ENCODE results near the gene TGFBR3. TPM values are rescaled to one million over a fixed set of nuclear protein-coding genes. Genes with fewer than 3 reads are reported as not detected.

TGFBR3 gene
- total RNA-seq, 3 donors from 2014 or later = 18.9 to 34.1 (median 20.0) TPM

- no peak overlapping the region for H3K4me3 Mint-ChIP-seq
- H3K4me1 Mint-ChIP-seq (ENCODE audit: low read depth) = peaks cover 18% of the 10 kb centered on the region
- H3K27me3 Mint-ChIP-seq (ENCODE audit: low read depth) = no peaks in the 10 kb centered on the region
- H3K9me3 Mint-ChIP-seq = no peaks in the 10 kb centered on the region
- ATAC-seq (no peak), DNase-seq (no peak)
- peaks cover 8% of the 10 kb centered on the region for H3K36me3 Mint-ChIP-seq (ENCODE audit: insufficient read depth)
Observed at GRCh38 chr1:91770667-91771268, 115.2 kb downstream of the TGFBR3 start.

DNA sequence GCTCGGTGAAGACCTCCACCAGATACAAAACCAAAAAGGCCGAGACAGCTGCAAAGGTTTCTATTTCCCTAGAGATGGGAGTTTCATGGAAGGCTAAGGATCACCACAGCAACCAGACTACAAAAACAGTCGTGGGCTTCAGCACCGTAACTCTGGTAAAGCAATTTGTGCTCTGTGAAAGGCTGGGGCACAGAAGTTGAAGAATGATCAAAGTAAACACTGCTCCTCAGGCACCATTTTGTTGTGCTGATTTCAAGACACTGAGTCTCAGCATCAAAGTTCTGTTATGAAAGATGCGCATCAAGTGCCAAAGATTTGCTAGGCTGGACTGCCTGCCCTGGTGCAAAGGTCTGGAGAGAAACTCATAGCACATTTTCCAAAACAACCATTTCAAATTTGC is 116.2 kb downstream of the TGFBR3 start:
- Mint-ChIP-seq H3K4me1 (ENCODE audit: low read depth) (peaks cover 13% of the 10 kb centered on the region), H3K36me3 (ENCODE audit: insufficient read depth) (peaks cover 15% of the 10 kb centered on the region), H3K9me3 (no peaks in the 10 kb centered on the region), H3K27me3 (ENCODE audit: low read depth) (no peaks in the 10 kb centered on the region), H3K4me3 (no peak overlapping the region)
- ATAC-seq = no peak
- no peak for DNase-seq

- no peak for ATAC-seq
- DNase-seq = no peak
- Mint-ChIP-seq H3K4me3 (no peak overlapping the region), H3K9me3 (no peaks in the 10 kb centered on the region), H3K36me3 (ENCODE audit: insufficient read depth) (peaks cover 20% of the 10 kb centered on the region), H3K4me1 (ENCODE audit: low read depth) (peaks cover 15% of the 10 kb centered on the region), H3K27me3 (ENCODE audit: low read depth) (no peaks in the 10 kb centered on the region)
Observed at GRCh38 chr1:91768786-91769725, 116.9 kb downstream of the TGFBR3 start.

DNA sequence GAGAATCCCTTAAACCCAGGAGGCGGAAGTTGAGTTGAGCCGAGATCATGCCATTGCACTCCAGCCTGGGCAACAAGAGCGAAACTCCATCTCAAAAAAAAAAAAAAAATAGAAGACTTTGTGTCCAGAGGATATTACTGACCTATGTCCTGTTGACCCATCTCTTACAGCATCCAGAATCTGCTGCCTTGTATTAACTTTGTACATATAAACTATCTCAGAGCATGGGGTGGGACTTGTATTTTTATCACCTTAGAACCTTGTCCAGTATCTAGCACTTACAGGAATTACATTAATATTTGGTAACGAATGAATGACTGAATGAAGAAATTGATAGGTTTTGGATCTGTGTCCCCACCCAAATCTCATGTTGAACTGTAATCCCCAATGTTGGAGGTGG is 117.8 kb downstream of the TGFBR3 start:
- Mint-ChIP-seq H3K4me1 (ENCODE audit: low read depth) (peaks cover 21% of the 10 kb centered on the region), H3K9me3 (no peaks in the 10 kb centered on the region), H3K4me3 (no peak overlapping the region), H3K36me3 (ENCODE audit: insufficient read depth) (peaks cover 24% of the 10 kb centered on the region), H3K27me3 (ENCODE audit: low read depth) (no peaks in the 10 kb centered on the region)
- DNase-seq (no peak), ATAC-seq (no peak)

DNA sequence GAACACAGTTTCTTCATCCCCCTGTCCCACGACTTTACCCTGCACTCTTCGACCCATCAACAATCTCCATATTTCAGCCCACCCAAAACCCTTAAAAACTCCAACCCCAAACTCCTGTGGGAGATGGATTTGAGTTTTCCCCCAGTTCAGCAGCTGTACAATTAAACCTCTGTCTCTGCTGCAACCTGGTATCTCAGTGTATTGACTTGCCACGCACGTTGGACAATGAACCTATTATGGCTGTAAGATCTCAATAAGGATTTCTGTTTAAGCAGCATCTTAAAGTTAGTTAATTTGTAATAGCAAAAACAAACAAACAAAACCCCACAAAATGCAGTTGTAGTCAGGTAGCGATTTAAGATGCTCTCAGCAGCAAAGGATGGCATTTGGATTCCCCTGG is 119.1 kb downstream of the TGFBR3 start:
- ATAC-seq (no peak), DNase-seq (no peak)
- Mint-ChIP-seq H3K36me3 (ENCODE audit: insufficient read depth) (peaks cover 24% of the 10 kb centered on the region), H3K4me1 (ENCODE audit: low read depth) (peaks cover 15% of the 10 kb centered on the region), H3K27me3 (ENCODE audit: low read depth) (no peaks in the 10 kb centered on the region), H3K4me3 (no peak overlapping the region), H3K9me3 (no peaks in the 10 kb centered on the region)

GRCh38 chr1:91765880-91766443 is 120.0 kb downstream of the TGFBR3 start:
- ATAC-seq (no peak), DNase-seq (no peak)
- H3K36me3 Mint-ChIP-seq (ENCODE audit: insufficient read depth) = peaks cover 25% of the 10 kb centered on the region
- H3K27me3 Mint-ChIP-seq (ENCODE audit: low read depth) = no peaks in the 10 kb centered on the region
- H3K9me3 Mint-ChIP-seq = no peaks in the 10 kb centered on the region
- peaks cover 15% of the 10 kb centered on the region for H3K4me1 Mint-ChIP-seq (ENCODE audit: low read depth)
- no peak overlapping the region for H3K4me3 Mint-ChIP-seq

DNA sequence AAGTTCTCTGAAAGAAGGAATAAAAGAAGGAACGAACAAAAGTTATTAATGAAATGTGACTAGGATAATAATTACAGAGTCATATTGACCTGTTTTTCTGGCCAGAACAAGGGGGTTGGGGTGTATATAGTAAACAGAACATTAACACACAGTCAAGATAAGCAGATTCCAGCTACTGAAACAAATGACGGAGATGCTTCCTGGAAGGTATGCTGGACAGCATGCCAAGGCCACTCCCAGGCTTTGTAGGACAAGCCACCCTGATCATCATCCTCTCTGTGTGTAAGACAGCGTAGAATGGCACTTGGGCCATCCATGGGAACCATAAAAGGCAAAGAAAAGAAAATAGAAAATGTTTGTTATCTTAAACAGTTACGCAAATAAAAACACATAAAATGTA is 120.7 kb downstream of the TGFBR3 start:
- Mint-ChIP-seq H3K9me3 (no peaks in the 10 kb centered on the region), H3K36me3 (ENCODE audit: insufficient read depth) (peaks cover 27% of the 10 kb centered on the region), H3K27me3 (ENCODE audit: low read depth) (no peaks in the 10 kb centered on the region), H3K4me3 (no peak overlapping the region), H3K4me1 (ENCODE audit: low read depth) (peaks cover 17% of the 10 kb centered on the region)
- no peak for ATAC-seq
- DNase-seq = no peak

DNA sequence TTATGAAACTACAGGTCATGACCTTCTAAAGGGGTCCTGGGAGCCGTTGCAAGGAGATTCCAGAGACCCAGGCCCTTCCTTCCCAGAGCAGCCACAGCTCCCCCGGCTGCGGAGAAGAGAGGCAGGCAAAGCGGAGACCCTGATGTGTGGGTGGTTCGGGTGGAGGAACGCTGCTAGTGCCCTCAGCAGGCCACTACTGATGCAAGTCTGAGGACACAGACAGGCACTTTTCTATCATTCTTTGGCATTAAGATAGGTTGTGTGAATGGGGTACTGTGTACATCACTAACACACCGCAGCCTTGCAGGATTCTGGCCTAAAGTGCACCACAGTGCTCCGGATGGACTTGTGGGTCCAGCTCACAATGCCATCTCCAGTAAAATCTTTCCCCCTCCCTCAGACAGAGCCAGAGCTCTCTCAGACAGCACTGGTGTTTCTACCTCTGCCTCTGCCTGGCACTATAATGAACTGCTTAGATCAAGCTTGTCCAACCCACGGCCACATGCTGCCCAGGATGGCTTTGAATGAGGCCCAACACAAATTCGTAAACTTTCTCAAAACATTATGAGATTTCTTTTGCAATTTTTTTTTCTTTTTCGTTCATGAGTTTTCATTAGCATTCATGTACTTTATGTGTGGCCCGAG is 121.4 kb downstream of the TGFBR3 start:
- H3K9me3 Mint-ChIP-seq = no peaks in the 10 kb centered on the region
- ATAC-seq (no peak), DNase-seq (no peak)
- H3K27me3 Mint-ChIP-seq (ENCODE audit: low read depth) = no peaks in the 10 kb centered on the region
- H3K4me3 Mint-ChIP-seq = no peak overlapping the region
- H3K4me1 Mint-ChIP-seq (ENCODE audit: low read depth) = peaks cover 16% of the 10 kb centered on the region
- peaks cover 24% of the 10 kb centered on the region for H3K36me3 Mint-ChIP-seq (ENCODE audit: insufficient read depth)

GRCh38 chr1:91763252-91763651 is 122.7 kb downstream of the TGFBR3 start:
- peak; percentile 30 to 69 for ATAC-seq
- Mint-ChIP-seq H3K9me3 (no peaks in the 10 kb centered on the region), H3K27me3 (ENCODE audit: low read depth) (no peaks in the 10 kb centered on the region), H3K4me3 (no peak overlapping the region), H3K36me3 (ENCODE audit: insufficient read depth) (peaks cover 23% of the 10 kb centered on the region), H3K4me1 (ENCODE audit: low read depth) (peaks cover 13% of the 10 kb centered on the region)
- DNase-seq = no peak

DNA sequence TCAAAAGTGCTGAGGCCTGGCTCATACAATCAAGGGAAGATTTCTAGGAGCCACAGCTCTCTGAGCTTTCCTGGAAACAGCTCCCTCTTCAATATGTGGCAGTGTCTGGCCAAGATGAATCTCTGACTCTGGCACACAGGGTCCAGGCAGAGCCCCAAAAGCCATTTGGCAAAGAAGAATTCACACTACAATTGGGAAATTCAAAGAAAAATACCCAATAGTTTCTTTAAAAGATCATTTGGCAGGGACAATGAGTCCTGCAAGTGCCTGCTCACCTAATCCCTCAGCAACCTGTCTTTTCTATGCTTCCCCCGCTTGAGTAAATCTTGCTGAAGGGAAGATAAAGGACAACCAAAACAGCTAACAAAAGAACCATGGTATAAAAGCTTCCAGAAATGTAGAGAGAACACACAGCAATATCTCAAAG is 124.6 kb downstream of the TGFBR3 start:
- H3K36me3 Mint-ChIP-seq (ENCODE audit: insufficient read depth) = peaks cover 31% of the 10 kb centered on the region
- H3K9me3 Mint-ChIP-seq = no peaks in the 10 kb centered on the region
- no peak overlapping the region for H3K4me3 Mint-ChIP-seq
- ATAC-seq = no peak
- H3K4me1 Mint-ChIP-seq (ENCODE audit: low read depth) = peaks cover 13% of the 10 kb centered on the region
- no peak for DNase-seq
- H3K27me3 Mint-ChIP-seq (ENCODE audit: low read depth) = no peaks in the 10 kb centered on the region

DNA sequence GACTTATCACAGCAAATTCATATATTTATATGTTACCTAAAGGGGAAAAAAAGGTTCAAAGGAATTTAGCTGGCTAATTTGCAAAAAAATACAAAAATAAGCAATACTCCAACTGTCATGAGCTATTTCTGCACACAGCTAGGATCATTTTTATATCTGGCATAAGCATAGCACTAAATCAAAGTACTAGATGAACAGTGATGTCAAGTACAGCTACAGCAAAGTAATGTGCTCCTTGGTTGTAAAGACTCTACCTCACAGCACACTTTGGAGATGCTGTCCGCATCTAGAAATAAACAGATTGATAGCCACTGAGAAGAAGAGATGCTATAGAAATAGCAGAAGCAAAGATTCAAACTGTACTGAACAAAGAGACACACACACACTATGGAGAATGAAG is 125.4 kb downstream of the TGFBR3 start:
- H3K9me3 Mint-ChIP-seq = no peaks in the 10 kb centered on the region
- ATAC-seq (no peak), DNase-seq (no peak)
- peaks cover 13% of the 10 kb centered on the region for H3K4me1 Mint-ChIP-seq (ENCODE audit: low read depth)
- H3K27me3 Mint-ChIP-seq (ENCODE audit: low read depth) = no peaks in the 10 kb centered on the region
- no peak overlapping the region for H3K4me3 Mint-ChIP-seq
- H3K36me3 Mint-ChIP-seq (ENCODE audit: insufficient read depth) = peaks cover 31% of the 10 kb centered on the region

DNA sequence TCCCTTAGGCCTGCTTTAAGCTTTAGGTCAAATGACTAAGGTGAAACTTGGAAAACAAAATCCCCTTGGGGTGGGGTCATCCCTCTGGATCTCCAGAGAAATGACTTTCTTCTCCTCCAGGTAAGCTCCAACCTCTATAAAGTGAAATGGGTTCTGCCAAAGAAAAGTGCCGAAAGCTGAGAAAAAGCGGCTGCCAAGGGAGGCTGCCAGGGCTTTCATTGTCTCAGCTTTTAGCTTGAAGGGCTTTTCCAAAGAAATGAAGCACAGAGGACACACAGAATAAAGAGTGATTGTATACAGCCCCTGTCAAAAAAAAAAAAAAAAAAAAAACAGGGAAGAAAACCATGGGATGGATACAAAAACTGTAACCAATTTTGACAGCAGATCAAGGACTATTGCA is 126.9 kb downstream of the TGFBR3 start:
- peaks cover 21% of the 10 kb centered on the region for H3K4me1 Mint-ChIP-seq (ENCODE audit: low read depth)
- DNase-seq (no peak), ATAC-seq (no peak)
- H3K4me3 Mint-ChIP-seq = no peak overlapping the region
- no peaks in the 10 kb centered on the region for H3K27me3 Mint-ChIP-seq (ENCODE audit: low read depth)
- H3K9me3 Mint-ChIP-seq = no peaks in the 10 kb centered on the region
- H3K36me3 Mint-ChIP-seq (ENCODE audit: insufficient read depth) = peaks cover 19% of the 10 kb centered on the region

- no peaks in the 10 kb centered on the region for H3K27me3 Mint-ChIP-seq (ENCODE audit: low read depth)
- no peak for DNase-seq
- peaks cover 27% of the 10 kb centered on the region for H3K4me1 Mint-ChIP-seq (ENCODE audit: low read depth)
- H3K4me3 Mint-ChIP-seq = no peak overlapping the region
- ATAC-seq = no peak
- H3K36me3 Mint-ChIP-seq (ENCODE audit: insufficient read depth) = peaks cover 15% of the 10 kb centered on the region
- H3K9me3 Mint-ChIP-seq = no peaks in the 10 kb centered on the region
Observed at GRCh38 chr1:91757763-91758460, 128.0 kb downstream of the TGFBR3 start.
